HepG2 (cell line): Measurements from ENCODE around the gene ANKHD1. TPM values are rescaled to one million over a fixed set of nuclear protein-coding genes. Genes with fewer than 3 reads are reported as not detected.

ENCODE experiments used
- ATAC-seq: fragments of 200-7000 bp; cut with Tn5 transposase; 3 replicates; pipeline ENCODE4 v1.9.1; 2020; ENCODE audit warnings: mild to moderate bottlenecking, moderate library complexity
- BruUV-seq: library from RNA; stranded (reverse); fragments of 400-500 nt; replicated peaks from 2 replicates; lab custom pipeline; 2021; lab: Mats Ljungman, UMichigan
- CTCF ChIA-PET: fragments of 300-600 bp; formaldehyde crosslinking; extraction: SDS; loops from one replicate; lab custom pipeline; 2021; ENCODE audit warnings: low total read pairs, inconsistent platforms, low intra/inter-chr PET ratio; lab: Yijun Ruan, JAX
- POLR2A ChIA-PET: fragments of 350-600 bp; sonication (Branson Sonifier 250); formaldehyde crosslinking; loops from one replicate; lab custom pipeline; 2020; ENCODE audit warnings: antibody characterized with exemption, inconsistent platforms; lab: Yijun Ruan, JAX
- DNase-seq: peaks from one replicate; pipeline ENCODE4 v3.0.0-alpha.2; 2015; ENCODE audit warnings: low spot score
- FAIRE-seq: peaks from 3 replicates; lab custom pipeline; 2011; peaks lifted over from hg19 to GRCh38; lab: Jason Lieb, UNC
- H2AFZ ChIP-seq: one replicate; pipeline ENCODE4 v1.6.1; 2011; ENCODE audit warnings: low read length, inconsistent platforms
- H3K27ac ChIP-seq: fragments of 300-600 bp; 3 replicates; pipeline ENCODE4 v1.8.0; 2011; ENCODE audit warnings: mixed run types, mild to moderate bottlenecking, mixed read lengths, low read length, inconsistent platforms; ENCODE audit not compliant: insufficient read depth; ENCODE audit errors: extremely low read length
- H3K27me3 ChIP-seq, 2 experiments: fragments of 200-600 bp in 1 of 2; 2 replicates in 1 of 2; 3 replicates in 1 of 2; pipeline versions ENCODE4 v1.6.0 to v1.8.0; 2011; ENCODE audit warnings: low read length in 2 of 2, mild to moderate bottlenecking in 2 of 2, moderate library complexity in 2 of 2, inconsistent platforms in 1 of 2; ENCODE audit not compliant: insufficient read depth in 2 of 2, control insufficient read depth in 1 of 2
- H3K36me3 ChIP-seq, 2 experiments: fragments of 200-600 bp in 1 of 2; replicated peaks in 1 of 2; 2 replicates in 1 of 2; 3 replicates in 1 of 2; pipeline versions ENCODE4 v1.5.1 to v1.8.0; 2011; ENCODE audit warnings: low read length in 2 of 2, inconsistent platforms in 1 of 2; ENCODE audit not compliant: insufficient read depth in 2 of 2, control insufficient read depth in 1 of 2
- H3K4me1 ChIP-seq: 2 replicates; pipeline ENCODE4 v1.5.1; 2012; ENCODE audit warnings: low read length, inconsistent platforms; ENCODE audit not compliant: insufficient read depth
- H3K4me2 ChIP-seq: 2 replicates; pipeline ENCODE4 v1.6.0; 2011; ENCODE audit warnings: low read depth, low read length, inconsistent platforms
- H3K4me3 ChIP-seq, 3 experiments: fragments of 200-600 bp in 1 of 3; sonication (generic), shearing (Covaris generic) in 1 of 3; replicated peaks in 1 of 3; 2 replicates each; pipeline ENCODE4 v1.5.1; 2011 to 2016; ENCODE audit warnings: low read length in 3 of 3, inconsistent platforms in 2 of 3, low read depth in 2 of 3, mild to moderate bottlenecking in 2 of 3, control low read depth in 1 of 3, mixed read lengths in 1 of 3; ENCODE audit not compliant: insufficient read depth in 1 of 3
- H3K79me2 ChIP-seq: one replicate; pipeline ENCODE4 v1.6.1; 2011; ENCODE audit warnings: low read length, inconsistent platforms; ENCODE audit not compliant: insufficient read depth
- H3K9ac ChIP-seq: 2 replicates; pipeline ENCODE4 v1.6.0; 2011; ENCODE audit warnings: mild to moderate bottlenecking, low read depth, low read length, inconsistent platforms; ENCODE audit not compliant: insufficient read depth
- H3K9me3 ChIP-seq: 2 replicates; pipeline ENCODE4 v1.5.1; 2012; ENCODE audit warnings: mild to moderate bottlenecking, low read length
- H4K20me1 ChIP-seq: 2 replicates; pipeline ENCODE4 v1.6.0; 2011; ENCODE audit warnings: inconsistent platforms, mild to moderate bottlenecking, low read length, moderate library complexity; ENCODE audit not compliant: insufficient read depth
- BHLHE40 ChIP-seq: IDR thresholded peaks from 2 replicates; pipeline ENCODE4 v1.6.1; 2011; ENCODE audit warnings: low read length, improper control_type of control experiment
- BORCS8-MEF2B ChIP-seq: sonication (generic); formaldehyde crosslinking; IDR thresholded peaks from 2 replicates; pipeline ENCODE4 v1.8.0; 2022; ENCODE audit warnings: mild to moderate bottlenecking, missing genetic modification reagents
- FLYWCH1 ChIP-seq: sonication (generic); formaldehyde crosslinking; IDR thresholded peaks from 2 replicates; pipeline ENCODE4 v1.8.1; 2023; ENCODE audit warnings: mild to moderate bottlenecking, missing genetic modification reagents
- HCFC1 ChIP-seq: fragments of 150-350 bp; IDR thresholded peaks from 2 replicates; pipeline ENCODE4 v1.6.1; 2014; ENCODE audit warnings: low read depth, low read length
- ISL2 ChIP-seq: sonication (generic); formaldehyde crosslinking; IDR thresholded peaks from 2 replicates; pipeline ENCODE4 v1.5.0; 2020; ENCODE audit warnings: missing genetic modification reagents
- RELA ChIP-seq: sonication (generic); formaldehyde crosslinking; IDR thresholded peaks from 2 replicates; pipeline ENCODE4 v1.4.0; 2020; ENCODE audit warnings: missing genetic modification reagents
- SETDB1 ChIP-seq: sonication (generic); formaldehyde crosslinking; IDR thresholded peaks from 2 replicates; pipeline ENCODE4 v1.5.1; 2020; ENCODE audit warnings: missing genetic modification reagents, mild to moderate bottlenecking, borderline replicate concordance
- ZBTB49 ChIP-seq: sonication (generic); formaldehyde crosslinking; IDR thresholded peaks from 2 replicates; pipeline ENCODE4 v1.4.0; 2020; ENCODE audit warnings: missing genetic modification reagents, borderline replicate concordance
- ZFP91 ChIP-seq: sonication (generic); formaldehyde crosslinking; IDR thresholded peaks from 2 replicates; pipeline ENCODE4 v1.9.0; 2022; ENCODE audit warnings: missing genetic modification reagents, mild to moderate bottlenecking, borderline replicate concordance
- ZNF160 ChIP-seq: sonication (generic); formaldehyde crosslinking; IDR thresholded peaks from 2 replicates; pipeline ENCODE4 v1.8.0; 2022; ENCODE audit warnings: mild to moderate bottlenecking, inconsistent platforms, missing genetic modification reagents
- ZNF276 ChIP-seq: sonication (generic); formaldehyde crosslinking; IDR thresholded peaks from 2 replicates; pipeline ENCODE4 v1.4.0; 2020; ENCODE audit warnings: mild to moderate bottlenecking, low read depth, missing genetic modification reagents
- ZNF30 ChIP-seq: sonication (generic); formaldehyde crosslinking; IDR thresholded peaks from 2 replicates; pipeline ENCODE4 v1.5.0; 2020; ENCODE audit warnings: mild to moderate bottlenecking, missing genetic modification reagents
- ZNF337 ChIP-seq: sonication (generic); formaldehyde crosslinking; IDR thresholded peaks from 2 replicates; pipeline ENCODE4 v1.5.1; 2020; ENCODE audit warnings: missing genetic modification reagents, low read depth, mild to moderate bottlenecking, borderline replicate concordance
- ZNF772 ChIP-seq: sonication (generic); formaldehyde crosslinking; IDR thresholded peaks from 2 replicates; pipeline ENCODE4 v1.5.0; 2020; ENCODE audit warnings: mild to moderate bottlenecking, missing genetic modification reagents
- WGBS: methylation state at CpG from one replicate; pipeline ENCODE4 v1.1.6; 2017; ENCODE audit warnings: low lambda C conversion rate; 5-methylcytosine and 5-hydroxymethylcytosine counted together
- in situ Hi-C: cut with HindIII; loops from 2 replicates; pipeline ENCODE4 v1.10.0; 2017; ENCODE audit warnings: low pct_unique_long_range_greater_than_20kb; ENCODE audit not compliant: extremely low pct_ligation_motif_present
- intact Hi-C: fragments of 100-400 bp; cut with micrococcal nuclease; formaldehyde crosslinking; loops from one replicate; pipeline ENCODE4 v1.10.0; 2022; ENCODE audit not compliant: unreplicated experiment
- polyA plus RNA-seq, 8 experiments: library from polyadenylated mRNA; depleted of rRNA in 3 of 8; stranded (reverse) in 7 of 8; unstranded in 1 of 8; fragments of >200 nt; fragmentation: Illumina TruSeq in 4 of 8; extraction: Trizol in 4 of 8; gene quantifications; 2 replicates each; pipeline versions ENCODE4 v1.2.1 to v1.2.3, GENCODE V29; 2011 to 2016; ENCODE audit warnings: low read depth in 4 of 8, missing spikeins in 1 of 8, mixed read lengths in 1 of 8; ENCODE audit not compliant: insufficient read depth in 1 of 8
- total RNA-seq, 5 experiments: library from RNA; depleted of rRNA; stranded (reverse); fragments of >200 nt; fragmentation: Illumina TruSeq; extraction: Trizol; gene quantifications; 2 replicates each; pipeline ENCODE4 v1.2.3, GENCODE V29; 2016; ENCODE audit warnings: low read depth in 1 of 5

ANKHD1 gene
- total and polyA plus RNA-seq, 2 of the 13 experiments (the other 11 are each of a cell fraction or from before 2014, with no cell fraction given): 69.9 to 82.0 TPM

DNA sequence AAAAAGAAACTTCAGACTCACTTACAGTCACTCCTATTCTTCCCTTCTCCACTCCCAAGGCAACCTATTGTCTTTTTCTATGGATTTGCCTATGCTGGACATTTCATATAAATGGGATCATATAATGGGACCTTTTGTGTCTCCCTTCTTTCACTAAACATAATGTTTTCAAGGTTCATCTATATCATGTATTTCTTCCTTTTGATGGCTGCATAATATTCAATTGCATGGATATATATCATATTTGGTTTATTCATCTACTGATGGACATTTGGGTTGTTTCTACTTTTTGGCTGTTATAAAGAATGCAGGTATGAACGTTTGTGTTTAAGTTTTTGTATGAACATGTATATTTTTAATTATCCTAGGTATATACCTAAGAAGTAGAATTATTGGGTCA, 30.6 kb downstream of the ANKHD1 start:
- BruUV-seq: no TSS peak
- peaks cover 1 to 24% of the 10 kb centered on the region in 2 experiments; a peak in 3 of 5 replicates for H3K36me3 ChIP-seq
- TF ChIP-seq FLYWCH1 (CRISPR knock-in tag): no peak
- no peak for TF ChIP-seq ZNF337 (CRISPR knock-in tag)
- TF ChIP-seq HCFC1: no peak
- no peak for TF ChIP-seq SETDB1
- no peak for TF ChIP-seq BHLHE40
- no peak for TF ChIP-seq ZNF160 (CRISPR knock-in tag)
- no peak for TF ChIP-seq ZBTB49 (CRISPR knock-in tag)
- TF ChIP-seq ZNF772: no peak
- no peak for TF ChIP-seq BORCS8-MEF2B (CRISPR knock-in tag)
- no peak for TF ChIP-seq ISL2 (CRISPR knock-in tag)
- no peak for TF ChIP-seq ZFP91 (CRISPR knock-in tag)
- TF ChIP-seq RELA (CRISPR knock-in tag): no peak
- TF ChIP-seq ZNF30: no peak
- TF ChIP-seq ZNF276 (CRISPR knock-in tag): no peak

More for the DNA sequence above, 30.6 kb downstream of the ANKHD1 start:
- intact Hi-C loops (no loop called here), in situ Hi-C loops (no loop called here)
- POLR2A ChIA-PET: no interaction called here
- DNase-seq: no peak
- 86% methylated on average over 1 of the region's 1 CpG for whole genome bisulfite sequencing
- no peak for FAIRE-seq
- Histone ChIP-seq H4K20me1 (peaks cover 41% of the 10 kb centered on the region), H2AFZ (no peak overlapping the region), H3K4me2 (no peak overlapping the region), H3K4me1 (no peaks in the 10 kb centered on the region), H3K27me3 (no peaks in the 10 kb centered on the region), H3K79me2 (peaks cover 68% of the 10 kb centered on the region), H3K9me3 (no peaks in the 10 kb centered on the region), H3K27ac (no peak overlapping the region), H3K4me3 (no peak overlapping the region), H3K9ac (no peak overlapping the region)
- CTCF ChIA-PET: no interaction called here
- no peak for ATAC-seq
